ENCODE measurements around the gene PHLDA3.
A peak's percentile ranks its signal among the peaks of the same experiment; 100 is the strongest.

PHLDA3 gene

GRCh38 chr1:201461645-201462441 lies 7.1 kb downstream of the PHLDA3 start:
- peak; percentile 73 to 92 for DNase-seq

- DNase-seq, result peak; percentile 81 to 93
Observed at GRCh38 chr1:201460814-201461644, 8.0 kb downstream of the PHLDA3 start.

GRCh38 chr1:201459775-201460174 lies 9.2 kb downstream of the PHLDA3 start:
- DNase-seq, result no peak

GRCh38 chr1:201459052-201459451 lies 9.9 kb downstream of the PHLDA3 start:
- DNase-seq, result no peak

- DNase-seq, result peak in 1 of 2 donors; percentile 56
Observed at GRCh38 chr1:201457508-201457960, 11.5 kb downstream of the PHLDA3 start.

GRCh38 chr1:201456499-201457309 lies 12.3 kb downstream of the PHLDA3 start:
- peak; percentile 72 to 88 for DNase-seq

GRCh38 chr1:201455098-201455497 lies 13.9 kb downstream of the PHLDA3 start:
- no peak for DNase-seq

GRCh38 chr1:201454608-201455007 lies 14.4 kb downstream of the PHLDA3 start:
- DNase-seq, result no peak

- DNase-seq, result peak in 1 of 2 donors; percentile 67
Observed at GRCh38 chr1:201452866-201453265, 16.1 kb downstream of the PHLDA3 start.

- peak; percentile 84 to 94 for DNase-seq
Observed at GRCh38 chr1:201450721-201451291, 18.2 kb downstream of the PHLDA3 start.

GRCh38 chr1:201448990-201449389 lies 20.0 kb downstream of the PHLDA3 start:
- no peak for DNase-seq

GRCh38 chr1:201447903-201448871 lies 20.8 kb downstream of the PHLDA3 start:
- peak; percentile 64 to 77 for DNase-seq

- peak; percentile 37 to 59 for DNase-seq
Observed at GRCh38 chr1:201445310-201445709, 23.7 kb downstream of the PHLDA3 start.

GRCh38 chr1:201444792-201445191 lies 24.2 kb downstream of the PHLDA3 start:
- DNase-seq, result peak; percentile 45 to 67

GRCh38 chr1:201443747-201444146 lies 25.2 kb downstream of the PHLDA3 start:
- no peak for DNase-seq

GRCh38 chr1:201436969-201437368 lies 32.0 kb downstream of the PHLDA3 start:
- DNase-seq, result no peak

GRCh38 chr1:201436393-201436792 lies 32.6 kb downstream of the PHLDA3 start:
- DNase-seq, result no peak

- no peak for DNase-seq
Observed at GRCh38 chr1:201434266-201434665, 34.7 kb downstream of the PHLDA3 start.

GRCh38 chr1:201433609-201434008 lies 35.4 kb downstream of the PHLDA3 start:
- DNase-seq, result no peak

GRCh38 chr1:201430776-201431175 lies 38.2 kb downstream of the PHLDA3 start:
- DNase-seq, result no peak
